Measurements from ENCODE around the gene NUP205. TPM values are rescaled to one million over a fixed set of nuclear protein-coding genes. Genes with fewer than 3 reads are reported as not detected.

Gene NUP205
- total RNA-seq, 1 donor from 2014 or later = 33.6 TPM

DNA sequence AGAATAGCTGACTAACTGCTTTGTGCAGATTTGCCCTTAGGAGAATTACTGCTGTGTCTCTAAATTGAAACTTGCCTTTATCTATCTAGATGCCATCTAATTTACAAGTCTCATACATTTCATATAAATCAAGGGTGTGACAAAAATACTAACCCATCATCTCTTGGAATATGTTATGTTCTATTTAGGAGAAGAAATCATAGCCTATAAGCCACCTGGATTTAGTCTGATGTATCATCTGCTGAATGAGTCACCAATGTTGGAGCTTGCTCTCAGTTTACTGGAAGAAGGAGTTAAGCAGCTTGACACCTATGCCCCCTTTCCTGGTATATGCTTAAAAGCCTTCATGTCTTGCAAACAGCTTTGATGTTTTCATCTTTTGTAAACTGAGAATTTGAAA, 43.5 kb downstream of the NUP205 start:
- Histone ChIP-seq H3K27ac (no peak overlapping the region), H3K4me1 (no peaks in the 10 kb centered on the region), H3K36me3 (peaks cover 16 to 70% of the 10 kb centered on the region in 2 donors), H3K9me3 (no peaks in the 10 kb centered on the region), H3K4me3 (no peak overlapping the region), H3K27me3 (no peaks in the 10 kb centered on the region)
- DNase-seq (ENCODE audit: low spot score in 2 of 2) = no peak
- no peak for TF ChIP-seq CTCF (IDR thresholded peaks at IDR 0.05)
- intact Hi-C loops (cut with DNase I) = no loop called here

- intact Hi-C loops (cut with DNase I) = no loop called here
- Histone ChIP-seq H3K4me1 (no peaks in the 10 kb centered on the region), H3K27ac (no peak overlapping the region), H3K27me3 (no peaks in the 10 kb centered on the region), H3K36me3 (peaks cover 21 to 78% of the 10 kb centered on the region in 2 donors), H3K9me3 (no peaks in the 10 kb centered on the region), H3K4me3 (no peak overlapping the region)
- no peak for TF ChIP-seq CTCF (IDR thresholded peaks at IDR 0.05)
- DNase-seq (ENCODE audit: low spot score in 2 of 2) = no peak
These were observed 44.6 kb downstream of the NUP205 start for GRCh38 chr7:135602304-135602703.

- Histone ChIP-seq H3K36me3 (peaks cover 7 to 52% of the 10 kb centered on the region in 2 donors), H3K27me3 (no peaks in the 10 kb centered on the region), H3K4me3 (no peak overlapping the region), H3K27ac (no peak overlapping the region), H3K9me3 (no peaks in the 10 kb centered on the region), H3K4me1 (peaks cover 0 to 4% of the 10 kb centered on the region in 2 donors)
- intact Hi-C loops (cut with DNase I) = no loop called here
- DNase-seq (ENCODE audit: low spot score in 2 of 2) = no peak
- no peak for TF ChIP-seq CTCF (IDR thresholded peaks at IDR 0.05)
These were observed 58.4 kb downstream of the NUP205 start for GRCh38 chr7:135616136-135616535.

- no peaks in the 10 kb centered on the region for H3K27me3 ChIP-seq
- peaks cover 13 to 49% of the 10 kb centered on the region in 2 donors for H3K36me3 ChIP-seq
- intact Hi-C loops (cut with DNase I) = no loop called here
- TF ChIP-seq CTCF (IDR thresholded peaks at IDR 0.05) = no peak
- H3K27ac ChIP-seq = no peak overlapping the region
- peaks cover 0 to 4% of the 10 kb centered on the region in 2 donors for H3K4me1 ChIP-seq
- no peak for DNase-seq (ENCODE audit: low spot score in 2 of 2)
- H3K4me3 ChIP-seq = no peak overlapping the region
- no peaks in the 10 kb centered on the region for H3K9me3 ChIP-seq
These were observed 60.1 kb downstream of the NUP205 start for GRCh38 chr7:135617781-135618180.

GRCh38 chr7:135618510-135618909, 60.8 kb downstream of the NUP205 start:
- TF ChIP-seq CTCF (IDR thresholded peaks at IDR 0.05) = no peak
- H3K9me3 ChIP-seq = no peaks in the 10 kb centered on the region
- no peaks in the 10 kb centered on the region for H3K27me3 ChIP-seq
- H3K27ac ChIP-seq = no peak overlapping the region
- H3K4me3 ChIP-seq = no peak overlapping the region
- peaks cover 18 to 56% of the 10 kb centered on the region in 2 donors for H3K36me3 ChIP-seq
- intact Hi-C loops (cut with DNase I) = no loop called here
- no peak for DNase-seq (ENCODE audit: low spot score in 2 of 2)
- H3K4me1 ChIP-seq = peaks cover 0 to 4% of the 10 kb centered on the region in 2 donors

- H3K27me3 ChIP-seq = no peaks in the 10 kb centered on the region
- H3K9me3 ChIP-seq = no peaks in the 10 kb centered on the region
- H3K4me3 ChIP-seq = no peak overlapping the region
- DNase-seq (ENCODE audit: low spot score in 2 of 2) = no peak
- intact Hi-C loops (cut with DNase I) = loop anchor here (2.0 kb wide), 1 partner anchor 24 kb away; no protein-coding TSS in a partner anchor
- peaks cover 0 to 4% of the 10 kb centered on the region in 2 donors for H3K4me1 ChIP-seq
- H3K36me3 ChIP-seq = peaks cover 27 to 66% of the 10 kb centered on the region in 2 donors
- TF ChIP-seq CTCF (IDR thresholded peaks at IDR 0.05) = no peak
- H3K27ac ChIP-seq = no peak overlapping the region
These were observed 62.7 kb downstream of the NUP205 start for GRCh38 chr7:135620447-135620846.
